Neural crest cell (in vitro differentiated cells): Measurements from ENCODE around the gene DISC1. TPM values are rescaled to one million over a fixed set of nuclear protein-coding genes. Genes with fewer than 3 reads are reported as not detected.

Experiments
- DNase-seq: peaks from one replicate; pipeline ENCODE4 v3.0.0; 2021; ENCODE audit warnings: low read depth, mixed read lengths, low spot score
- H3K27ac Mint-ChIP-seq: one replicate; pipeline ENCODE4 v1.8.0; 2021; ENCODE audit warnings: mild to moderate bottlenecking, mixed read lengths; ENCODE audit not compliant: unreplicated experiment
- H3K27me3 Mint-ChIP-seq: 2 replicates; pipeline ENCODE4 v1.8.0; 2021; ENCODE audit warnings: low read depth, mild to moderate bottlenecking, mixed read lengths
- H3K36me3 Mint-ChIP-seq: 2 replicates; pipeline ENCODE4 v1.8.0; 2021; ENCODE audit warnings: low read depth, mild to moderate bottlenecking, mixed read lengths
- H3K4me1 Mint-ChIP-seq: 2 replicates; pipeline ENCODE4 v1.8.0; 2021; ENCODE audit warnings: mixed read lengths
- H3K4me3 Mint-ChIP-seq: one replicate; pipeline ENCODE4 v1.8.0; 2021; ENCODE audit warnings: mild to moderate bottlenecking, mixed read lengths
- H3K9me3 Mint-ChIP-seq: 2 replicates; pipeline ENCODE4 v1.8.0; 2021; ENCODE audit warnings: mixed read lengths
- total RNA-seq: library from RNA; stranded (reverse); gene quantifications from 2 replicates; pipeline ENCODE4 v1.2.1, GENCODE V29; 2021
- TF ChIP-seq, protein P1 (sequence below): fragments of 200-600 bp; sonication (generic); conservative IDR thresholded peaks from 2 replicates; pipeline ENCODE4 v1.5.0; 2021; ENCODE audit warnings: antibody characterized with exemption, mild to moderate bottlenecking

DISC1 gene
- total RNA-seq, 1 donor from 2014 or later, result 13.7 TPM

DNA sequence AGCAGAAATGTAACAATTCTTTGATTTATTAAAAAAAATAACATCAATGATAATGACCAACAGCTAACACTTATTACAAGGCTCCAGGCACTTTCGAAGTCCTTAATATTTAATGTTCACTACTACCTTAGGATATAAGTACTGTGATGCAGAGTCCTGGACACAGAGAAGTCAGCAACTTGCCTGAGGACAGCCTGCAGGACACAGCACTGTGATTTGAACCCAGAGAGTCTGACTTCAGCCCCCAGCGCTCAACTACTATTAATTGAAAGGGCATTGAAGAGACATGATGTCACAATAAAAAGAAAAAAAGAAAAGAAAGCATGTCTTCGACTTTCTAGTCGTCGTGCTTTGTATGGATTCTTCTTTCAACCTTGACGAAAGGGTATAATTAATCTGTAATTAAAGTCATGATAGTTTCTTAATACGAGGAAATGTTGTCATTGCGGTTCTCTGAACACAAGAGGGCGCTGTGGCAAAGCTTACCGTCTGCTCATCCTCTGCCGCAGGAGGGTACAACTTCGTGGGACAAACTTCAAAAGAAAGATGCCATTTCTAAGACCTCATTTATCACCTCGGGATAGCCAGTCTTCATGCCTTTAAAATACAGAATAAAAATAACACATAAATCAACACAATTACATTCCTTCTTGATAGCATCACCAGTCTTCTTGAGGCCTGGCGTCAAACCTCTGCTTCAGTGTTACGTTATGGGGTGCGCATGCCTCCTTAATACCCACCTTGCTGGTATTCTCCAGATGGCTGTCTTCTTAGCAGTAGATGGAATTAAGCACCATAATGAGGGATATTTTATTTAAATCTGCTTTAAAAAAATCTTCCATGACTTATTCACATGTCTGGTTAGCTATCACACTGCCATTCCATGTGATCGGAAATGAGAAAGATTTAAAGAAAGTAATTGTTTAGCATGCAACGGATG, 240.1 kb downstream of the DISC1 start:
- peak; percentile 69 for DNase-seq
- Mint-ChIP-seq H3K9me3 (peaks cover 2% of the 10 kb centered on the region), H3K27me3 (no peaks in the 10 kb centered on the region), H3K27ac (no peak overlapping the region), H3K4me1 (peaks cover 42% of the 10 kb centered on the region), H3K4me3 (no peak overlapping the region), H3K36me3 (peaks cover 4% of the 10 kb centered on the region)
- TF ChIP-seq, protein P1, sequence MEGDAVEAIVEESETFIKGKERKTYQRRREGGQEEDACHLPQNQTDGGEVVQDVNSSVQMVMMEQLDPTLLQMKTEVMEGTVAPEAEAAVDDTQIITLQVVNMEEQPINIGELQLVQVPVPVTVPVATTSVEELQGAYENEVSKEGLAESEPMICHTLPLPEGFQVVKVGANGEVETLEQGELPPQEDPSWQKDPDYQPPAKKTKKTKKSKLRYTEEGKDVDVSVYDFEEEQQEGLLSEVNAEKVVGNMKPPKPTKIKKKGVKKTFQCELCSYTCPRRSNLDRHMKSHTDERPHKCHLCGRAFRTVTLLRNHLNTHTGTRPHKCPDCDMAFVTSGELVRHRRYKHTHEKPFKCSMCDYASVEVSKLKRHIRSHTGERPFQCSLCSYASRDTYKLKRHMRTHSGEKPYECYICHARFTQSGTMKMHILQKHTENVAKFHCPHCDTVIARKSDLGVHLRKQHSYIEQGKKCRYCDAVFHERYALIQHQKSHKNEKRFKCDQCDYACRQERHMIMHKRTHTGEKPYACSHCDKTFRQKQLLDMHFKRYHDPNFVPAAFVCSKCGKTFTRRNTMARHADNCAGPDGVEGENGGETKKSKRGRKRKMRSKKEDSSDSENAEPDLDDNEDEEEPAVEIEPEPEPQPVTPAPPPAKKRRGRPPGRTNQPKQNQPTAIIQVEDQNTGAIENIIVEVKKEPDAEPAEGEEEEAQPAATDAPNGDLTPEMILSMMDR, result peak; percentile 98

DNA sequence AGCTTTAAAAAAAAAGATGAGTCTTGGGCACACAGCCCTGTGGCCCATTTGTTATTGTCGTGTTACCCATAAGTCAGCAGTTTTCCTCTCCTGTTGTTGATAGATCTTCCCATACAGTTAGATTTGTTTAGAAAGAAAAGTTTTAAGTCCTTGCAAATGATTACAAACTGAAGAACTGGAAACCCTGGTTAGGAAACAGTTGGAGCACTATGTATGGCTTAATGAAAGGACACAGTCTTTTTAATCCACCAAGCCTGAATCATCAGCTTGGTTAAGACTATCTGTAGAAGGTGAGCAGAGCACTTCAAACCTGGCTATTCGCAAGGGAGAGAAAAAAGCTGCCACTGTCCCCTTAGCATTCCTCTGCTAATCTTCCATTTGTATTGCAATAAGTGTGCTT, 241.0 kb downstream of the DISC1 start:
- Mint-ChIP-seq H3K4me1 (peaks cover 35% of the 10 kb centered on the region), H3K27me3 (no peaks in the 10 kb centered on the region), H3K27ac (no peak overlapping the region), H3K36me3 (peaks cover 4% of the 10 kb centered on the region), H3K9me3 (peaks cover 2% of the 10 kb centered on the region), H3K4me3 (no peak overlapping the region)
- TF ChIP-seq, protein P1, result no peak
- no peak for DNase-seq

DNA sequence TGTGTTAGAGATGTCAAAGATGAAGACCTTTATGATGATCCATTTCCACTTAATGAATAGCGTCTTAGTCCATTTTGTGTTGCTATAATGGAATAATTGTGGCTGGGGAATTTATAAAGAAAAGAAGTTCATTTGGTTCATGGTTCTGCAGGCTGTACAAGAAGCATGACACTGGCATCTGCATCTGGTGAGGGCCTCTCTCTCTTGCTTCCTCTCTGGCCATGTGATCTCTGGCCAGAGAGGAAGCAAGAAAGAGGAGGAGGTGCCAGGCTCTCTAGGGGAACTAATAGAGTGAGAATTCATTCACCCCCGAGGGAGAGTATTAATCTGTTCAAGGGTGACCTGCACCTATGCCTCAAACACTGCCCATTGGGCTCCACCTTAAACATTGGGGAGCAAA, 242.8 kb downstream of the DISC1 start:
- TF ChIP-seq, protein P1, result no peak
- H3K4me3 Mint-ChIP-seq, result no peak overlapping the region
- no peak overlapping the region for H3K27ac Mint-ChIP-seq
- peaks cover 34% of the 10 kb centered on the region for H3K4me1 Mint-ChIP-seq
- H3K36me3 Mint-ChIP-seq, result peaks cover 8% of the 10 kb centered on the region
- no peak for DNase-seq
- peaks cover 5% of the 10 kb centered on the region for H3K9me3 Mint-ChIP-seq
- no peaks in the 10 kb centered on the region for H3K27me3 Mint-ChIP-seq

DNA sequence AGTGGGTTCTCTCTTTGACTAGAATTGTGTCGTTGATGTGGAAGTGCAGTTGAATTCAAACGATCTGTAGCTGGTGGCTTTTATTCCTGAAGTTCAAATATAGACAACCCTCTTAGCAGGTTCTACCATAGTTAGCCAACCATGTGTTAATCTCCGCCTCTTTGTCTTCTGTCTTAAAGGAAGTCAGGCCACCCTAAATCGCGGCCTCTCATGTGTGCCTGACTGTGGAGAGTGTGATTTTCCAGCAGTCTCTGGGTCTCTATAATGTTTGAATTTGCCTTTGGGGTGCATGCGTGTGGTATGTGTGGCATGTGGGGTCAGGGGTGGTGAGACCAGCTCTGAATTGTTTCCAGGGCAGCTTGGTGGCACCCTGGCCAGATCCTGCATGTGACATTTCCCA, 244.9 kb downstream of the DISC1 start:
- TF ChIP-seq, protein P1, result no peak
- Mint-ChIP-seq H3K9me3 (peaks cover 10% of the 10 kb centered on the region), H3K4me1 (peaks cover 27% of the 10 kb centered on the region), H3K27me3 (no peaks in the 10 kb centered on the region), H3K27ac (peak overlapping the region; percentile 44), H3K36me3 (peaks cover 18% of the 10 kb centered on the region), H3K4me3 (no peak overlapping the region)
- DNase-seq, result no peak

DNA sequence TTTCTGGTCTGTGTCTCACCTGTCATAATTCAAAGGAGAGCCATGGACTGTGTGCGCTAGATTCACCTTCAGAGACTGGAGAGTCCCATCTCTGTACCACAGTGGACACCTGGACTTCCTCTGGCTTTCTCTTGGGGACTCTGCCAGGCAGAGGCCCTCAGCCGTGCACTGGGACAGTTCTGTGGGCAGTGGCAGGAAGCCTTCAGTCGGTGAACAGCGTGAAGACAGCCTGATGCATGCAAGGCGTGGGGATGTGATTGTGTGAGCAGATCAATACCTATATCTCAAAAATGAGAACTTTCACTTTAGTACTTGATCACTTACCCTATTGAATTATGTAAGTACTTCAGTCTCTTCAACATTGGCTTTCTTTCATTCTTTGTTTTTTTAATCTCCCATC, 245.3 kb downstream of the DISC1 start:
- Mint-ChIP-seq H3K27ac (peak overlapping the region; percentile 44), H3K36me3 (peaks cover 18% of the 10 kb centered on the region), H3K27me3 (no peaks in the 10 kb centered on the region), H3K4me1 (peaks cover 23% of the 10 kb centered on the region), H3K9me3 (peaks cover 10% of the 10 kb centered on the region), H3K4me3 (no peak overlapping the region)
- TF ChIP-seq, protein P1, result no peak
- DNase-seq, result no peak
